K562 (cell line): Measurements from ENCODE around the gene STMN3. TPM values are rescaled to one million over a fixed set of nuclear protein-coding genes. Genes with fewer than 3 reads are reported as not detected.
A peak's percentile ranks its signal among the peaks of the same experiment; 100 is the strongest.

ENCODE experiments used
- ATF6 ChIP-seq: sonication (generic); formaldehyde crosslinking; IDR thresholded peaks from 2 replicates; pipeline ENCODE4 v1.4.0; 2020; ENCODE audit warnings: mild to moderate bottlenecking, missing genetic modification reagents
- BRD9 ChIP-seq: fragments of 450-650 bp; IDR thresholded peaks from 2 replicates; pipeline ENCODE4 v1.6.1; 2018; ENCODE audit warnings: low read depth; ENCODE audit not compliant: partially characterized antibody
- MBD2 ChIP-seq: sonication (generic); IDR thresholded peaks from 2 replicates; pipeline ENCODE4 v1.6.1; 2016; ENCODE audit warnings: low read depth, borderline replicate concordance
- RBFOX2 ChIP-seq: fragments of 200-400 bp; formaldehyde crosslinking; IDR thresholded peaks from 2 replicates; pipeline ENCODE4 v1.6.1; 2017; ENCODE audit warnings: low read depth, mild to moderate bottlenecking, low read length, moderate library complexity
- RBM22 ChIP-seq: fragments of 200-400 bp; formaldehyde crosslinking; IDR thresholded peaks from 2 replicates; pipeline ENCODE4 v1.6.1; 2018; ENCODE audit warnings: low read length, low read depth; ENCODE audit not compliant: poor library complexity, severe bottlenecking
- RBM34 ChIP-seq: fragments of 200-400 bp; formaldehyde crosslinking; IDR thresholded peaks from 2 replicates; pipeline ENCODE4 v1.6.1; 2018; ENCODE audit warnings: low read length, borderline replicate concordance; ENCODE audit not compliant: insufficient read depth
- SIN3B ChIP-seq: fragments of 450-650 bp; IDR thresholded peaks from 2 replicates; pipeline ENCODE4 v1.6.1; 2017; ENCODE audit warnings: low read depth, mild to moderate bottlenecking, moderate library complexity
- polyA plus RNA-seq, 8 experiments: library from polyadenylated mRNA; depleted of rRNA in 4 of 8; stranded (reverse) in 5 of 8; unstranded in 3 of 8; fragments of >200 nt; fragmentation: Nextera tagmentation in 2 of 8; fragmentation: Illumina TruSeq in 1 of 8; extraction: Ambion mirVana in 2 of 8; extraction: Trizol in 1 of 8; gene quantifications; 2 replicates each; pipeline versions ENCODE4 v1.2.1 to v1.2.3, GENCODE V29; 2011 to 2014; ENCODE audit warnings: inconsistent platforms in 1 of 8, missing spikeins in 1 of 8
- total RNA-seq, 7 experiments: library from RNA; depleted of rRNA in 6 of 7; stranded (reverse); fragments of >200 nt in 6 of 7; fragmentation: Illumina TruSeq in 2 of 7; extraction: Trizol in 2 of 7; gene quantifications; 2 replicates each; pipeline versions ENCODE4 v1.2.1 to v1.2.3, GENCODE V29; 2011 to 2021; ENCODE audit warnings: low replicate concordance in 1 of 7

The STMN3 gene
- total and polyA plus RNA-seq, 9 of the 15 experiments (the other 6 are each of a cell fraction or from before 2014, with no cell fraction given), result 0.70 to 65.6 (median 29.4) TPM

GRCh38 chr20:63688228-63689045, 35.2 kb upstream of the STMN3 start (continued):
- TF ChIP-seq ATF6 (CRISPR knock-in tag) (no peak), RBM22 (peak; percentile 20), SIN3B (no peak), RBFOX2 (0 out of 2 replicates have a peak, but pooled peaks have one; percentile 12), BRD9 (no peak), RBM34 (no peak), MBD2 (no peak)
